LHCN-M2 (cell line): ENCODE results near the gene MIEN1. TPM values are rescaled to one million over a fixed set of nuclear protein-coding genes. Genes with fewer than 3 reads are reported as not detected.
"Not testable (repeated sequence)": the region's sequence is repeated elsewhere in the genome, so short reads cannot be mapped to it uniquely, and the experiment has no call there.

ENCODE experiments used
- DNase-seq: peaks from one replicate; pipeline ENCODE4 v3.0.0-alpha.2; 2012; ENCODE audit warnings: low read depth
- total RNA-seq: library from RNA; depleted of rRNA; stranded (reverse); fragments of >200 nt; gene quantifications from 2 replicates; pipeline ENCODE4 v1.2.3, GENCODE V29; 2014; rRNA removed

Gene MIEN1
- total RNA-seq, 1 experiment from 2014 or later: 68.3 TPM

DNA sequence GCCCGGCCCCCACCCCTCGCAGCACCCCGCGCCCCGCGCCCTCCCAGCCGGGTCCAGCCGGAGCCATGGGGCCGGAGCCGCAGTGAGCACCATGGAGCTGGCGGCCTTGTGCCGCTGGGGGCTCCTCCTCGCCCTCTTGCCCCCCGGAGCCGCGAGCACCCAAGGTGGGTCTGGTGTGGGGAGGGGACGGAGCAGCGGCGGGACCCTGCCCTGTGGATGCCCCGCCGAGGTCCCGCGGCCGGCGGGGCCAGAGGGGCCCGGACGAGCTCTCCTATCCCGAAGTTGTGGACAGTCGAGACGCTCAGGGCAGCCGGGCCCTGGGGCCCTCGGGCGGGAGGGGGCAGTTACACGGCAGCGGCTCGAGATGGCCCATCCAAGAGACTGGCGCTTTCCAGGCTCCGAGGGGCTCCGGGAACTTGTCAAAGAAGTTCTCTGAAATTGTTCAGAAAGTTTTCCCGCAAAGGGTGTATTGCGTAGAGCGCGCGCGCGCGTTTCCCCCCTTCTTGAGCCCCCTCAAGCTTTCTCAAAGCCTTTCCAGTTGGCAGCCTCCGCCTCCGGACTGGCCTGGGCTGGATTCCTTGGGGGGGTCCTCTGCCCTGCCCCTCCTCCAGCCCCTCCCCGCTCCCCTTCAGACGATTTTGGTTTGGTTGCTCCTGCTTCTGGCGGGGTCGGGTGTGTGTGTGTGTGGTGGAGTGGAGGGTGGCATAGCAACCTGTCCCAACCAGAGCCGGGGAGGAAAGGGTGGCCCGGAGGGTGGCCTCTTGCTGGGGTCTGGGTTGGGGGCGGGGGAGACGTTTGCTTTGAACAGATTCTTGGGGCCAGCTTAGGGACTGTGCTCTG, 30.0 kb downstream of the MIEN1 start:
- peak; percentile 19 for DNase-seq

DNA sequence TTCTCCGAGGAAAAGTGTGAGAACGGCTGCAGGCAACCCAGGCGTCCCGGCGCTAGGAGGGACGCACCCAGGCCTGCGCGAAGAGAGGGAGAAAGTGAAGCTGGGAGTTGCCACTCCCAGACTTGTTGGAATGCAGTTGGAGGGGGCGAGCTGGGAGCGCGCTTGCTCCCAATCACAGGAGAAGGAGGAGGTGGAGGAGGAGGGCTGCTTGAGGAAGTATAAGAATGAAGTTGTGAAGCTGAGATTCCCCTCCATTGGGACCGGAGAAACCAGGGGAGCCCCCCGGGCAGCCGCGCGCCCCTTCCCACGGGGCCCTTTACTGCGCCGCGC, 30.5 kb downstream of the MIEN1 start, which contains the start of gene ERBB2:
TSS of gene ERBB2 (plus strand) at position 247 of the 330 bp plus-strand sequence. CDS start 175 bp downstream, outside the sequence.
- peak; percentile 79 for DNase-seq

DNA sequence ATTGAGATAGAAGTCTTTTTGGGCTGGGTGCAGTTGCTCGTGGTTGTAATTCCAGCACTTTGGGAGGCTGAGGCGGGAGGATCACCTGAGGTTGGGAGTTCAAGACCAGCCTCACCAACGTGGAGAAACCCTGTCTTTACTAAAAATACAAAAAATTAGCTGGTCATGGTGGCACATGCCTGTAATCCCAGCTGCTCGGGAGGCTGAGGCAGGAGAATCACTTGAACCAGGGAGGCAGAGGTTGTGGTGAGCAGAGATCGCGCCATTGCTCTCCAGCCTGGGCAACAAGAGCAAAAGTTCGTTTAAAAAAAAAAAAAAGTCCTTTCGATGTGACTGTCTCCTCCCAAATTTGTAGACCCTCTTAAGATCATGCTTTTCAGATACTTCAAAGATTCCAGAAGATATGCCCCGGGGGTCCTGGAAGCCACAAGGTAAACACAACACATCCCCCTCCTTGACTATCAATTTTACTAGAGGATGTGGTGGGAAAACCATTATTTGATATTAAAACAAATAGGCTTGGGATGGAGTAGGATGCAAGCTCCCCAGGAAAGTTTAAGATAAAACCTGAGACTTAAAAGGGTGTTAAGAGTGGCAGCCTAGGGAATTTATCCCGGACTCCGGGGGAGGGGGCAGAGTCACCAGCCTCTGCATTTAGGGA, 31.0 kb downstream of the MIEN1 start:
- not testable (repeated sequence) for DNase-seq

DNA sequence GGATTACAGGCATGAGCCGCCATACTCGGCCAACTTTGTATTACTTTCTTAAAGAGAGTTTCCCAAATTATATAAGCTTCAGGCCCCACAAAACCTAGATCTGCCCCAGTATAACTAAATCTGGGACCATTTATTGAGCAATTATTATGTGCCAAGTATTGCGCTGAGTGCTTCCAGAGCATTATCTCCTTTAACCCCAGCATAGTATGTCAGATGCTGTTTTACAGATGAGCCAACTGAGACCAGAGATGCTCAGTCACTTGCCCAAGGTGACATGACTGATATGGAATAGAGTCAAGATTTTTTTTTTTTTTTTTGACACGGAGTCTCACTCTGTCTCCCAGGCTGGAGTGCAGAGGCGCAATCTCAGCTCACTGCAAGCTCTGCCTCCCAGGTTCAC, 32.4 kb downstream of the MIEN1 start:
- no peak for DNase-seq

DNA sequence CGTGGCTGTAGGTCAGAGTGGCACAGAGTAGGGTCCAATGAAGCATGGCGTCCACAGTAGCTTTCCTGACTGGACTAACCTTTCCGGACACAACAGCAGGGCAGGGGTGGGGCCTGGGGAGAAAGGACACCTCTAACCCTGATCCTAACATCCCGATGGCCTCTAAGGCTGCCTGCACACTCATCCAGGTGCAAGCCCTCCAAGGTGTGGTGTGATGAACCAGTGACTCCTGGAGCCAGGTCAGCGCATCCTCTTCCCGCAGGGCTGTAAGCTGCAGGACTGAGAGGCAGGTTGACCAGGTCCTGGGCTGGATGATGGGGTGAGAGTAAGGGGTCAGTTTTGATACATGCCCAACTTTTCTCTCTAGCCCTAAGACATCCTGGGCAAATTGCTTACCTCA, 33.6 kb downstream of the MIEN1 start:
- no peak for DNase-seq

DNA sequence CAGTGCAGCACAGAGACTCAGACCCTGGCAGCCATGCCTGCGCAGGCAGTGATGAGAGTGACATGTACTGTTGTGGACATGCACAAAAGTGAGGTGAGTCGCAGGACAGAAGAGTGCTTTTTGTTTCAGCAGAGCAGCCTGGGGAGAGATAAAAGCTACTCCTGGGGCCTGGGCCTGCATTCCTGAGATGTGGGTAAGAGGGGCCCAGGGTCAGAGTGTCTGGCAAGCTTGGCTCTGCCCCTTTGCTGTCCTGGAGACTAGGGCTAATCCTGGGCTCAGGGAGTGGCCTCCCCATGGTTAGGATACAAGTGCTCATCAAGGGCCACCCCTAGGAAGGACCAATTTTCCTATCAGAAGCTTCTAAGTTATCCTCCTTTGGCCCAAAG, 35.2 kb downstream of the MIEN1 start:
- DNase-seq: no peak

DNA sequence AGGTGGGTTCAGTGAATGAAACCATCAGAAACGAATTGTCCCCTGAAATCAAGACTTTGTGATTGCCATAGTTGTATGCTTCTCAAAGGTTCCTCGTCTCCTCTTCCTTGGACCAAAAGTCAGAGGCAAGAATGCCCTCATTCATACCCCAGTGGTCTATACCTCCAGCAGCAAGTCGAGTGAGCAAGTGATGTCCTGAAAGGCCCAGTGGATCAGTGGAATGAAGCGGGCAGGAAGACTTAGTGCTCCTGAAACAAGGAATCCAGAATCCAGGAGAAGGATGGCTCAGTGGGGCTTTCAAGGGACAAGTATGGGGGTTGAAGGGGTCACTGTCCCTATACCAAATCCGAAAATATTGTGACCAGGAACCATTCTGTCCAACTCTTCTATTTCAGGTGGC, 35.7 kb downstream of the MIEN1 start:
- DNase-seq: no peak

DNA sequence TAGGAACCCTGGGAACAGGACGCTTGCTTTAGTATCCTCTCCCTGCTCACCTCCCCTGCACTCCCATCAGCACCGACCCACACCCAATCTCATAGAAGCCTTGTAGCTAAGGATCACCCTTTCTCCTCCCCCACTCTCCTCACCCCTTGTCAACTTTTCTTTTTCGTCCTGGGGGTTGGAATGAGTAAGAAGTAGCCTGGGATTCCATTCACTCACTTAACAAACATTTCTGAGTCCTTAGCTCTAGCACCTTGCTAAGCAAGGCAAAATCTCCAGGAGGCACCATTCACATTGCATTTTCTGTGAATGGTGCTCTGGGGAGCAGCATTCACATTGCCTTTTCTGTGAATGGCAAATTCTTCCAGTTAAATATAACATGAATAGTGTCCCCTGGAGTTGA, 41.4 kb downstream of the MIEN1 start:
- no peak for DNase-seq

DNA sequence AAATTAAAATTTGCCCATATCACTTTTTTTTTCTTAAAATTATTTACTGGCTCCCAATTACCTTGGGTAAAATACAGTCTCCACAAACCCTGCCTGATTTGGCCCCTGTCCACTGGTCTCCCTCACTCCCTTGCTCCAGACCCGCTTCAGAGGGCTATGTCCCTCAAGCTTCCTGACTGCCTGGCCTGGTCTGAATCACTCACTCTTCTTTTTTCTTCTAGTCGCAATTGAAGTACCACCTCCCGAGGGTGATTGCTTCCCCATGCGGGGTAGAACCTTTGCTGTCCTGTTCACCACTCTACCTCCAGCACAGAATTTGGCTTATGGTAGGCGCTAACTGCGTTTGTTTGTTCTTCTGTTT, 41.9 kb downstream of the MIEN1 start:
- no peak for DNase-seq

DNA sequence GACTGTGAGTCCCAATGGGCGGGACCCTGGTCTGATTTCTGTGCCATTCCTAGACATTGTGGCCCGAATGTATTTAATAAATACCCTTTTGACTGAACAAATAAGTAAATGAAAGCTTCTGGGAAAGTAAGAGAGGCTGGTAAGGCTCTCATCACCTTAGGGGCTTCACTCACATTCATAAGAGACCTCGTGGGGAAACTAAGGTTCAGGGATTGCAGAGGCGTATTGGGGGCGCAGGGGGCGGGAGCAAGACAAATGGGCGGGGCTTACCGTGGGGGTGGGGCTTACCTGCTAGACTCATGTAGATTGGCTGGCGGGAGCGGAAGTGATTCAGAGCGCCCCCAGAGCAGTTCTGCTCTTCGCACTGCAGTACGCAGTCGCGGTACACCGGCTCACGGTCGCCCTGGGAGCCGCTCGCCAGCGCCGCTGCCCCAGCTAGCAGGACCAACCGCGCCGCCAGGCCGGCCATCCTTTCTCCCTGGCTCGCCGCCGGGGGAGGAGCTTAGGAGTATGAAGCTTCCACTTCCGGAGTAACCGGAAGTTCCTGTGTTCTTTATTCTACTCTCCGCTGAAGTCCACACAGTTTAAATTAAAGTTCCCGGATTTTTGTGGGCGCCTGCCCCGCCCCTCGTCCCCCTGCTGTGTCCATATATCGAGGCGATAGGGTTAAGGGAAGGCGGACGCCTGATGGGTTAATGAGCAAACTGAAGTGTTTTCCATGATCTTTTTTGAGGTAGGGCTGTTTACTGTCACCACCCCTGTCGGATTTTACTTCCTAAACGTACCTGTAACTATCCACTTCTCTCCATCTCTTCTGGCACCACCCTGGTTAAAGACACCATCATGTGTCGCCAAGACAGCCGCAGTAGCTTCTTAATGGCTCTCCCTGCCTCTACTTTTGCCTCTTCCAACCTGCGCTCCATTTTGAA, 42.5 kb downstream of the MIEN1 start, which contains the start of gene PGAP3:
TSS of gene PGAP3 (minus strand) at position 512 of the 929 bp plus-strand sequence. CDS start at position 469, 43 bp downstream.
- DNase-seq: peak; percentile 92

DNA sequence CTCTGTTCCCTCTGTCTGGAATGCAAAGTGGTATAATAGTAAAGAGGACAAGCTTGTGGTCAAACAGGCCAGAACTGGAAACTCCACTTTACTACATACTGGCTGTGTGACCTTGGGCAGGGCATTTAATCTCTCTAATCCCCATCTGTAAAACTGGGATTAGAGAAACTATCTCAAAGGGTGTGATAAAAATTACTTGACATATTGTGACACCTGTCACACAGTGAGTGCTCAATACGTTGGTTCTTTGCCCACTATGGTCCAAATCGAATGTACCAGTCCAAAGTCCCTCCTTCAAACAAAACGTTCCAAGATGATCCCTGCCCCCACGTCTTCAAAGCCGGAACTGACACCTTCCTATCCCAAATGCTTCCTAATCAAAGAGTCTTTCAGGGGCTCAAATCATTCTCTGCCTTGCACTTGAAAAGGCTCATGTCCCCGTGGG, 43.2 kb downstream of the MIEN1 start:
- DNase-seq: no peak

DNA sequence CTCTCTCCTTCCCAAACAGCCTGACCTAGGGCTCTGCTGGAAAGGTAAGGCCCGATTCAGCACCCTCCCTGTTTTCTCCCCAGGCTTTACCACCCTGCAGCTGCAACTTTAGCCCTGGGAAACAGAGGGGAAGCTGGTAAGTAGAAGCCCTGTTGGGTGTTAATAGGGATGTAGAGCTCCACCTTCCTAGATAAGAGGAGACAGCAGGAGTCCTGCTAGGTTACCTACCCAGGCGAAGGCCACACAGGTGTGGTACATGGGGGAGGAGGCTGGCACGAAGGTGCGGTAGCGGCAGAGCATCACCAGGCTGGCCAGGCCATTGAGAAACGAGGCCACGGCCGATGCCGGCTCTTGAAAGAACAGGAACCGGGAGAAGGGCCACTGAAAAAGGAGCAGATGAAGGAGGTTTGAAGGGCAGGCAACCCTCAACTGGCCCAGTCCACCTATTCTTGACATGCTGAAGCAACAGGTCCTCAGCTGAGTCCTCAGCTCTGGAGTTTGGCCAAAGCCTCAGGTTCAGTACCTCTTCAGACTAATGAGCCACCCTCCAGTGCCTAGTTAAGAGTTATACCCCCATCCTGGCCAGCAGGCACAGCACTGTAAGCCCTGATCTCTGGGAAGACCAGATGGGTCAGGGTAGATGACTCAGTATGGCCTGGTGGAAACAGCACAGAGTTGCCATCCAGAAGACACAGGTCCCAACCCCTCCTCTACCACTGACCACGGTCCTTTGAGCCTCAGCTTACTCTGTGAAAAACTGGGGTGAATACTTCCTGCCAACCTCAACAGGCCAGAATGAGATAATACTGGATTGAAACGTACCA, 45.8 kb downstream of the MIEN1 start:
- no peak for DNase-seq

DNA sequence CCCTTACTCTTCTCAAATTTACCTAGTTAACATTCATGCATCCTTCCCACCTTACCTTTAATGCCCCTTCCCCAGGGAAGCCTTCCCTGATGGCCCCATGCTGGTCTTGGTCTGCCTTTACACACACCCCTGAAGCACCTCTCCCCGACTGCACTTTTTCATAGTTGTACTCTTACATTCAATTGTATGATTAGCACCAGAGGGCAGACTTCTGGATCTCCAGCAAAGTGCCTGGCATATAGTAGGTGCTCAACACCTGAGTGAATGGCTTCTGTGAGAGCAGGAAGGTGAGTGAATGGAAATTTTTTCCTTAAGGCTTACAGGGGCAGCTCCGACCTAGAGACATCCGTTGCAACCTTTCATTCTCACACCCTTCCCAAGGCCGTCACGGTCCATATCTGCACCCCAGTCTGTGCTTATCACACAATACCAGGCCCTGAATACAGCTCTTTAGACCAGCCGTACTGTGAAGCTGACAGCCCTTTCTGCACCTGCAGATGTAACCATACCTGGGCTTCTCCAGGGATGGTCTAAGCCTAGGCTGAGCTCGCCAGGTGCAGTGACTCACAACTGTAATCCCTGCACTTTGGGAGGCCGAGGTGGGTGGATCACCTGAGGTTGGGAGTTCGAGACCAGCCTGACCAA, 46.9 kb downstream of the MIEN1 start:
- no peak for DNase-seq

DNA sequence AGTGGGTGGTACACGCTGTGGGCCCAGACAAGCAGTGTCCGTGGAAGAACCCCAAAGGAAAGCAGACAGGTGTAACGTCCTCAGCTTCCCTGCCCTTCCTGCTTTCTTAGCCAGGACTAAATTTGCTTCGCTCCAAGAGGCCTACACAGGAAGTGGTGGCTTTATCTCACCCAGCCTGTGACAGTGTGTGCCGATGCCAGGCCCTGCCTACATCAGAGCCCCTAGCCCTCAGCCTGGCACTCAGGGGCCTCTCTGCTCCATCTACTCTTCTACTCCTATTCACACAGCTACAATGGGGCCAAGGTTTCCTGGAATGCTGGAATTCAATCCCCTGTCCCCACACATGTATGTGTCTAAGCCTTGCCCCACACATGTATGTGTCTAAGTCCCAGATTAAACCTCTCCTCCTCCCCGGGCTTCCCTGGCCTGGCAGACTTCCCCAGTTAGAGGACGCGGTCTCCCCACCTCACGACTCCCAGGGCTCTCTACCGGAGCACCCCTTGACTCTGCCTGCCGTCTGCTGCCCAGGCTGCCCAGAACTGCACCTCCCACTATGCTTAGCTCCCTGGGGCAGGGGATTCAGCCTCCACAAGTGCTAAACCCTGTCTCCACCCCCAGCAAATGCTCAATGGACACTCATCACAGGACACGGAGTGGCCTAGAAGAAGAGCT, 50.7 kb downstream of the MIEN1 start:
- DNase-seq: no peak

Other genes with a start within 250 kb of the MIEN1 start
- not detected in 2 replicates for gene NEUROD2, start 122.6 kb downstream of the MIEN1 start, total RNA-seq
- gene PPP1R1B, start 103.6 kb downstream of the MIEN1 start, total RNA-seq: not detected in 2 replicates
- gene STARD3, start 93.4 kb downstream of the MIEN1 start, total RNA-seq: 36.4 and 46.0 TPM in 2 replicates
- gene TCAP, start 65.2 kb downstream of the MIEN1 start, total RNA-seq: 0.40 TPM in 1 of 2 replicates, not detected in the other
- gene PNMT, start 62.1 kb downstream of the MIEN1 start, total RNA-seq: 0.17 TPM in 1 of 2 replicates, not detected in the other
- gene PGAP3, start 42.5 kb downstream of the MIEN1 start, total RNA-seq: 14.0 and 16.1 TPM in 2 replicates
- 35.8 and 39.8 TPM in 2 replicates for gene ERBB2, start 30.5 kb downstream of the MIEN1 start, total RNA-seq
- gene GRB7, start 7.4 kb upstream of the MIEN1 start, total RNA-seq: 0.06 TPM in 2 replicates
- not detected in 2 replicates for gene IKZF3, start 133.8 kb upstream of the MIEN1 start, total RNA-seq
- not detected in 2 replicates for gene ZPBP2, start 137.7 kb upstream of the MIEN1 start, total RNA-seq
- 0.98 and 1.8 TPM in 2 replicates for gene GSDMB, start 188.1 kb upstream of the MIEN1 start, total RNA-seq
- 29.0 and 31.7 TPM in 2 replicates for gene ORMDL3, start 197.1 kb upstream of the MIEN1 start, total RNA-seq
- gene LRRC3C, start 197.2 kb upstream of the MIEN1 start, total RNA-seq: not detected in 2 replicates
- gene GSDMA, start 232.5 kb upstream of the MIEN1 start, total RNA-seq: not detected in 2 replicates